GM11168 (cell line): ENCODE data around the gene RARRES1.

Experiments
- in situ Hi-C: fragments of 300-500 bp; cut with MboI; formaldehyde crosslinking; loops from one replicate; pipeline ENCODE4 v1.12.0; 2022; ENCODE audit warnings: low sequenced_read_pairs; ENCODE audit not compliant: unreplicated experiment

RARRES1 gene

GRCh38 chr3:158731938-158732855, at the start of gene RARRES1:
TSS of gene RARRES1 (minus strand) at chr3:158732457. CDS start at chr3:158732415, 42 bp downstream.
- in situ Hi-C loops = no loop called here

- in situ Hi-C loops = no loop called here
Measured at GRCh38 chr3:158781849-158782248, 49.6 kb upstream of the RARRES1 start.

GRCh38 chr3:158781191-158781590, 48.9 kb upstream of the RARRES1 start:
- in situ Hi-C loops = no loop called here

GRCh38 chr3:158780766-158781165, 48.5 kb upstream of the RARRES1 start:
- in situ Hi-C loops = no loop called here

- in situ Hi-C loops = no loop called here
Measured at GRCh38 chr3:158777161-158777873, 45.1 kb upstream of the RARRES1 start.

GRCh38 chr3:158776531-158776930, 44.3 kb upstream of the RARRES1 start:
- in situ Hi-C loops = no loop called here

GRCh38 chr3:158775426-158776410, 43.5 kb upstream of the RARRES1 start:
- in situ Hi-C loops = no loop called here

GRCh38 chr3:158774965-158775364, 42.7 kb upstream of the RARRES1 start:
- in situ Hi-C loops = no loop called here

- in situ Hi-C loops = no loop called here
Measured at GRCh38 chr3:158773845-158774830, 41.9 kb upstream of the RARRES1 start.

GRCh38 chr3:158773166-158773565, 40.9 kb upstream of the RARRES1 start:
- in situ Hi-C loops = no loop called here

- in situ Hi-C loops = no loop called here
Measured at GRCh38 chr3:158771982-158772381, 39.7 kb upstream of the RARRES1 start.

GRCh38 chr3:158771577-158771976, 39.3 kb upstream of the RARRES1 start:
- in situ Hi-C loops = no loop called here

GRCh38 chr3:158770741-158771350, 38.6 kb upstream of the RARRES1 start:
- in situ Hi-C loops = no loop called here

GRCh38 chr3:158769952-158770740, 37.9 kb upstream of the RARRES1 start:
- in situ Hi-C loops = no loop called here

- in situ Hi-C loops = no loop called here
Measured at GRCh38 chr3:158769549-158769948, 37.3 kb upstream of the RARRES1 start.

GRCh38 chr3:158768881-158769543, 36.8 kb upstream of the RARRES1 start:
- in situ Hi-C loops = no loop called here

GRCh38 chr3:158768361-158768787, 36.1 kb upstream of the RARRES1 start:
- in situ Hi-C loops = no loop called here
